Astrocyte of the hippocampus (primary cell): ENCODE measurements around the gene NME9.
A peak's percentile ranks its signal among the peaks of the same experiment; 100 is the strongest.

Experiments
- DNase-seq: peaks from one replicate; pipeline ENCODE4 v3.0.0; 2011; ENCODE audit warnings: low read depth, low spot score

Gene NME9

DNA sequence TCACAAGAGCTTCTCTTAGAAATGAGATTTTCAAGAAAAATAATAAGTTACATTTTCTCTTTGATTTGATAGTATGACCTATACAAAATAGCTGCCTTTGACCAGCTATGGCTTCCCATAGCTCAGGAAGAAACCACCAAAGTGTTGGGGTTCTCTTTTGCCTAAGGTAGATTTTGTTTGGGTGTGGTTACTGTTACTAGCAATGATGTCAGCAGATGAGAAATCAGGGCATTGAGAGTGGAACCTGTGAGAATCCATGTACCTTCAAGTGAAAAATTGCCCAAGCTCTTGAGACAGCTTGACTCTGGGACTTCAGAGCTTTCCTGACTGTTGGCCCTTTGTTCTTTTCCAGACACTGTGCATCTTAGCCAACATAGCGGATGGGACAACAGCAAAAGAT, 45.6 kb downstream of the NME9 start:
- no peak for DNase-seq

DNA sequence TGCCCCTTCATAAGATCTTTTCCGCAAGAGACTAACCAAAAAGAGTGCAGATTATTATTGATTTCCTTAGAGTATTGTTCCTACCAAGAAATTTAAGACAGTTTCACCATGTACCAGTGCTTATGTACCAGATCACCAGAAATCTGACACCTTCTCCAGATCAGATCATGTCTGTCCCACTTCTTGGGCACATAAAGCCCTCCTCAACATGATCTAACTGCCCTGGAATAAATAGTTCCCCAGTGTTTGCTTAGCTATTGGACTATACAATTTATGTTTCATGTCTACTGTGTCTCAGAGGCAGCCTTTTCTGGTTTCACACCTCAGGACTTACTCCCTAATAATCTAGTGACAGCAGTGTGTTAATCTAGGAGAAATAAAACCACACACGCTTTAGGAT, 46.8 kb downstream of the NME9 start:
- DNase-seq: no peak

DNA sequence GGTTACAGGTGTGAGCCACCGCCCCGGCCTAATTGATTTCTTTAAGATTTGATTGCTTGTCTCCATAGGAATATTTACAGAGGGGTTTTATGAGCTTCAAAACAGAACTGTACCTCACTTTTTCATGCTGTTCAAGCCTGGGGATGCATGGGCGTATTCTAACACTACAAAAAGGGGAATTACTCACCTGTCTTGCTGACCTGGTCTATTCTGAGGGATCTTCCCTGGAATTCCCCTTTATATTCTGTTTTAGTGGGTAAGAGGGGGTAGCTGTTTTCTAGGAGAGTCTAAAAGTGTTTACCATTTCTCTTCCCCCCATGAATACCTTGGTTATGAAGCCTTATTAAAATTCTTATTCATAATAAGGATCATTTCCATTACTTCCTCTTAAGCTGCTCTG, 48.1 kb downstream of the NME9 start:
- DNase-seq: no peak

DNA sequence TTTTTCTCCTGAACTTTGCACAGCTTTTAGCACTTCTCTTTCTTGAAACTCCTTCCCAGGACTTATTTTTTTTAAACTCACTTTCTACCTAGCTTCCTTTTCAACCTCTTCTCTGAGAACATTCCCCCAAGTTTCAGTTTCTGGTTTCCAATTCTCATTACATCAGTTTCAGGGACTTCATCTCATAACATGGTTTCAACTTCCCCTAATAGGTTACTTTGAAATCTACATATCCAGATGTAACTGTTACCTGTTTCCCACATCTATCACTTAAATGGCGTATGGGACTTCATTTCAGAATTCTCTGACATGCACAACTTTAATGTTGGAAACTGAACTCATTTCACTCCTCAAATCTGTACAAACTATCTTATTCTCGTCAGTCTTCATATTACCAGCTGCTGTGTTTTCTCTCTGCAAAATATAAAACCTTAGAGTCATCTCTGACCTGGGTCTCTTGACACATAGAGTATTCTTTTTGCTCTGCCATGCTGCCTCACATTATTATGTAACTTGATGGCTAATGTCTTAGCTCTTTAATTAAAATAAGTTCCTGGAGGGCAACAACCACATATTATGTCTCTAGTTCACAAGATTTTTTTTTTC, 58.4 kb downstream of the NME9 start:
- DNase-seq: no peak

DNA sequence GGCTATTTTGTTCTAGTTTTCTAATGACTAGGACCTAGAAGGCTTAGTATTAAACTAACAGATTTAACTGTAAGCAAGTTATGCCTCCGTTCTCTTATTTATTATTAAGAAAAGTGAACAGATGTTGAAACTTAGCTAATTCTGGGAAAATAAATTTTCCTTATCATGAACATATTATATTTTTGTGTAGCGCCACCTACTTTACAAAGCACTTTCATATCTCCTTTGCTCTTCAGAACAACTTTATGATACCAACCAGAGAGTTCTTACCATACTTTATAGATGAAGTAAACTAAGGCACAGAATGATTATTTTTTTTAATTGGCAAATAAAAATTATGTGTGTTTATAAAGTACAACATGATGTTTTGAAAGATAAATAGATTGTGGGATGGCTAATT, 59.4 kb downstream of the NME9 start:
- DNase-seq: no peak

DNA sequence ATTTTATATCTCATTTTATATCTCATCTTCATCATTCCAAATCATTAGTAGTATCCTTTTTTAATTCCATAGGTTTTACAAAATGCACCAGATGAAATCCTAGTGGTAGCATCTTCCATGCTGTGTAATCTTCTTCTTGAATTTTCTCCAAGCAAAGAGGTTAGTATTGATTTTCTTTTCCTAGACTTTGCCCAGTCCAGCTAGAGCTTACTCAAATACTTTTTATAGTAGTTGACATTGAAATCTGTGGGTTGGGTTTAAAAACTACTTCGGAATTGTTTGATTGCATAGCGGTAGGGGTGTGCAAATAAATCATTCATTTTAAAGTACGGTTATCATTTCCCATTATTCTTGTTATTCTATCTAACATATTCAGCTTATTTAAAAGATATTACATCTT, 62.6 kb downstream of the NME9 start:
- DNase-seq: no peak

DNA sequence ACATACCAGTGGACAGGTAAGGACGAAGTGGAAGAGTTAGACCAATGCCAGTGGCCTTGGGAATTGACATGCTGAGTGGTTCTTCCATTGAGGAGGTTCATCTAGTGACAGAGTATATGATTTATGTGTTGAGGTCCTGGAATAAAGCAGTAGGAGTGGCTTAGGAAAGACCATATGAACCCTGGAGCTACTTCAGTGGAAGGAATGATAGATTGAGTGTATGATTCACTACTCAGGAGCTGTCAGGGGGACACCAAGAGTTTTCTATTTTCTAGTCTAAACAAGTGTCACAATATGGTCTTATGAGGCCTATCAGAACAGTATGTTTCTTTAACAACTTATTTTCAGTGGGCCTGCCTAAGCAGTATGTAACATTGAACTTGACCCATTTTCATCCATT, 63.9 kb downstream of the NME9 start:
- no peak for DNase-seq

DNA sequence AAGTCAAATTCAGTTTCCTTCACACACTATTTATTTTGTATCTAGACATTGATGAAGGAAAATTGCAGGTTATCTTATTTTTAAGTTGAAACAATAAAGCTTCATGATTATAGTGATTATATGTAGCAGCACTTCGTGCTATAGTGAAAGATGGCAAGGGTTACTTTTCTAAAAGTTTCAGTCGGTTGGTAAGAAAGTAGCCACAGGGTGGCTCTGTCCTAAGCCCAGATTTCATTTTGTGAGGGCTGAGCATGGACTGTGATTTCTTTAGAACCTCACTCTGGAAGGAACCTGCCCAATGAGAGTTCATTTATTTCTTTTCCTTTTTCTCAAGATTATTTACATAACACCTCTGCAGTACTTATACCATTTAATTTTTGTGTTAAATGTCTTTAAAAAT, 66.5 kb downstream of the NME9 start:
- DNase-seq: no peak

DNA sequence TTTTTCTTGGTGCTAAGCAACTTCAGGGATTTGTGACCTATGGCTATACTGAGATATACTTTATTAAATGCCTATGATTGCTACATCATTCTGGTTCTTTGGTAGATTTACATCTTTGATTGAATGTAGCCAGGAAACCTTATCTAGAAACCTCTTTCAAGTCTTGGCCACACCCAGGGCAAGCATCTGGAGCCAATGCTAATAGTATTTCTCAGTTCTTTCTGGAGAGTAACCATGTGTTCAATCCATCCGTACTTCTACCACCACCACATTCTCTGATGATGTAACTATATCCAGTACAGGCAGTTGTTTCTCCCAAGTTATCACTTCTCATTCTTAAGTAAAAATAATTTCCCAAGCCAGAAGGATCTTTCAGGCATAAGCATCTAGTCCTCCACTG, 69.0 kb downstream of the NME9 start:
- no peak for DNase-seq

DNA sequence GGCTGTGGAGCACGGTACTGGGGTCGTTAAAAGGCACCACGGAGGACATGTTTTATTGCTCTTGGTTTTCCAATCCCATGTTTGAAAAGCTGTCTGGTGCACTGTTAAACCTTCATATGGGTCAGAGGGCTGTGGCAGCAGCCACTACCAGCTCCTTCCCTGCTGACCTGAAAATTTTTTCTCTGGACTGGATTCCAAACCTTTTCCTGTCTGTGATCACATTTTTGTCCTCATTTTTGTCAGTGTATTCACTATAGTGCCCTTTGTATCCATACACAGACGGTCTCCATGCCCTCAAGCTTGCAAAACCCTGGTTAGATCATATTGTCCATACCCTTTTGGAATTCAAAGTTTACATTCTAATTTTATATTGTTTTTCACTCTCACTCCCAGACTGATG, 70.5 kb downstream of the NME9 start:
- DNase-seq: no peak

DNA sequence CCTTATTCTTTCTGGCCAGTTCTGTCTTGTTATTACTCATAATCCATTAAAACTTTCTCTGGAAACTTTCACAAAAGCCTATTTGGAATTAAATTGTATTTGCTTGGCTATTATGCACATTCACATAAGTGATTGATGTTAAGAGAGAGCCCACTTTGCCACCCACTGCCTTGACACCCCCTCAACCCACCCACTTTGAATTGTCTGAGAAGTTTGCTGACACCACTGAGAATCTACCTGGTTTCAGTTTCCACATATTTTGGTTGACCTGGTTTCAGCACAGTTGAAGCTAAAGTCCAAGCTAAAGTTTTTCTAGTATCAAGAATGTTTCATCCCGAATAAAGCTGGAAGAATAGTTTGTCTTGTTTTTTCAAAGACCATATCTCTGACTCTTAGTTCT, 71.7 kb downstream of the NME9 start:
- no peak for DNase-seq

DNA sequence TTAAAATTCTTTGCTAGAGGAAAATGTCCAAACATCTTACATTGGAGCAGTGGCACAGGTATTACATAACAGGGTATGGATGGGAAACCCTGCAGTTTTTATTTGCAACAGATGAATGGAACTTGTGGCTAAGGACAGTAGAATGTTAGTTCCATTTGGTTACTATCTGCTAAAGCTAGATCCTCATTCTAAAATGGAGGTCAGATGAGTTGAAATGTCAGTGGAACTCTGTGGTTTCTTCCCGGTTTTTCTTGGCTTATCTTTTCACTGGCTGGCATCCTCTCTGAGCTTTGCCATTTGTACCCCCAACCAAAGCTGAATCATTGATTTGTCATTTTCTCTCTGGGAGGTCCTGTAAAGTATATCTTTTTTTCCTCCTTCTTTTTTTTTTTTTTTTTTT, 73.6 kb downstream of the NME9 start:
- DNase-seq: peak; percentile 15

DNA sequence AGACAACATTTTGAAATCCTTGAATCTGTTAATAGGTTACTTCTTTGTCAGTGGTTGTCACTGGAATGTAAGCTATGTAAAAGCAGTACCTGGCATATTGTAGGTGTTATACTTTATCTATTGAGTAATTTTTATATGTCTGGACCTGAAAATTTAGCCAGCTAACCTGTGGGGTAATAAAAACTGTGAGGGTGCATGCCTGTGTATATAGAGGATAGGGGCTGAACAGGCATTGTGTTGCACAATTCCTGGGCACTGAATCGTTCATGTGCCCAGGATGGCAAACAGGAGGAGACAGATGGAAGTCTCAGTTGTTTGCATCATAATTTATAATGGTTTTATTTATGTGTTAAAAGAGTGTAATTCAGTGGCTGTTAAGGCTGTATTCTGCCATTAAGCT, 75.4 kb downstream of the NME9 start:
- DNase-seq: no peak

DNA sequence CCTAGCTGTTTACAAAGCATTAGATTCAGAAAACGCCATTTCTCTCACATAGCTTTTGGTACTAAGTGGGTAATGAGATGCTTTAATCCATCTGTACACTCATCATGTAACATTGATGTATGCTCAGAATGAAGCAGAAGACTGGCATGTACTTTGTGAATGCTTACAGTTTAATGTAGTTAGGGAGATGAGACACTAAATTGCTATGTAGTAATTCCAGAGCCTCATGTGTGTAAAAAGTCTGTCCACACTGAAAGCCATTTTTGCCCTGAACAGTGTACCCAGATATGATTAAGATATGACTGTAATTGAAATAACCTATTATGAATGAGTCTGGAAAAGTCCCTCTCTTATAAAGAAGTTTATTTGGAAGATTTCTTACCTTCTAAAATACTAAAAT, 76.0 kb downstream of the NME9 start:
- no peak for DNase-seq
